GM10248 (cell line): Measurements from ENCODE around the gene ANO7.

Experiments
- CTCF ChIA-PET: fragments of 300-600 bp; sonication (Branson Sonifier 250); formaldehyde crosslinking; extraction: SDS; loops from one replicate; lab custom pipeline; 2021; ENCODE audit warnings: antibody characterized with exemption; lab: Yijun Ruan, JAX
- POLR2A ChIA-PET: fragments of 350-650 bp; sonication (Branson Sonifier 250); formaldehyde crosslinking; extraction: SDS; loops from one replicate; lab custom pipeline; 2020; ENCODE audit warnings: antibody characterized with exemption; lab: Yijun Ruan, JAX
- DNase-seq: peaks from one replicate; pipeline ENCODE4 v3.0.0; 2012; ENCODE audit errors: extremely low spot score
- TF ChIP-seq, protein P1 (sequence below): IDR thresholded peaks from 2 replicates; pipeline ENCODE4 v1.5.1; 2012; ENCODE audit warnings: mild to moderate bottlenecking, low read depth; ENCODE audit errors: extremely low read depth, missing control alignments, control extremely low read depth

ANO7 gene

DNA sequence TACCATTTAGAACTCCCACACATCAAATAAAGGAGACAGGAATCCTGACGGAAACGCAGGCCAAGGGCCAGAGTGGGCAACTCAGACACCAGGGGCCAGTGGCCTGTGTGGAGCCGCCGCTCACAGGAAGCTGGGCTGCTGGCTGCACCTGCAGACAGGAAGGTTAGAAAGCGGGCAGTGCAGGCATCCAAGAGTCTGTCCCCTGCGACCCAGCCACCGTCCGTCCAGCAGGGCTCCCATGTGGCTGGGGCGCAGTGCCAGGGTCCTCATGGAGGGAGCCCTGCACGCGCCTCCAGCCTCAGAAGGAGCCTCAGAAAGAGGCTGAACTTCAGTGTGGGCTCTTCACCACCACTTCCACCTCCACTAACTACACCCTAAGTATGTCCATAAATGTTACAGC, 2.5 kb upstream of the ANO7 start:
- TF ChIP-seq, protein P1, sequence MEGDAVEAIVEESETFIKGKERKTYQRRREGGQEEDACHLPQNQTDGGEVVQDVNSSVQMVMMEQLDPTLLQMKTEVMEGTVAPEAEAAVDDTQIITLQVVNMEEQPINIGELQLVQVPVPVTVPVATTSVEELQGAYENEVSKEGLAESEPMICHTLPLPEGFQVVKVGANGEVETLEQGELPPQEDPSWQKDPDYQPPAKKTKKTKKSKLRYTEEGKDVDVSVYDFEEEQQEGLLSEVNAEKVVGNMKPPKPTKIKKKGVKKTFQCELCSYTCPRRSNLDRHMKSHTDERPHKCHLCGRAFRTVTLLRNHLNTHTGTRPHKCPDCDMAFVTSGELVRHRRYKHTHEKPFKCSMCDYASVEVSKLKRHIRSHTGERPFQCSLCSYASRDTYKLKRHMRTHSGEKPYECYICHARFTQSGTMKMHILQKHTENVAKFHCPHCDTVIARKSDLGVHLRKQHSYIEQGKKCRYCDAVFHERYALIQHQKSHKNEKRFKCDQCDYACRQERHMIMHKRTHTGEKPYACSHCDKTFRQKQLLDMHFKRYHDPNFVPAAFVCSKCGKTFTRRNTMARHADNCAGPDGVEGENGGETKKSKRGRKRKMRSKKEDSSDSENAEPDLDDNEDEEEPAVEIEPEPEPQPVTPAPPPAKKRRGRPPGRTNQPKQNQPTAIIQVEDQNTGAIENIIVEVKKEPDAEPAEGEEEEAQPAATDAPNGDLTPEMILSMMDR = no peak
- ChIA-PET POLR2A (interaction anchor here (0.5 kb wide), 1 partner anchor 8 kb away, joined by 5 read pairs; no protein-coding TSS in a partner anchor), CTCF (no interaction called here)
- DNase-seq = no peak

DNA sequence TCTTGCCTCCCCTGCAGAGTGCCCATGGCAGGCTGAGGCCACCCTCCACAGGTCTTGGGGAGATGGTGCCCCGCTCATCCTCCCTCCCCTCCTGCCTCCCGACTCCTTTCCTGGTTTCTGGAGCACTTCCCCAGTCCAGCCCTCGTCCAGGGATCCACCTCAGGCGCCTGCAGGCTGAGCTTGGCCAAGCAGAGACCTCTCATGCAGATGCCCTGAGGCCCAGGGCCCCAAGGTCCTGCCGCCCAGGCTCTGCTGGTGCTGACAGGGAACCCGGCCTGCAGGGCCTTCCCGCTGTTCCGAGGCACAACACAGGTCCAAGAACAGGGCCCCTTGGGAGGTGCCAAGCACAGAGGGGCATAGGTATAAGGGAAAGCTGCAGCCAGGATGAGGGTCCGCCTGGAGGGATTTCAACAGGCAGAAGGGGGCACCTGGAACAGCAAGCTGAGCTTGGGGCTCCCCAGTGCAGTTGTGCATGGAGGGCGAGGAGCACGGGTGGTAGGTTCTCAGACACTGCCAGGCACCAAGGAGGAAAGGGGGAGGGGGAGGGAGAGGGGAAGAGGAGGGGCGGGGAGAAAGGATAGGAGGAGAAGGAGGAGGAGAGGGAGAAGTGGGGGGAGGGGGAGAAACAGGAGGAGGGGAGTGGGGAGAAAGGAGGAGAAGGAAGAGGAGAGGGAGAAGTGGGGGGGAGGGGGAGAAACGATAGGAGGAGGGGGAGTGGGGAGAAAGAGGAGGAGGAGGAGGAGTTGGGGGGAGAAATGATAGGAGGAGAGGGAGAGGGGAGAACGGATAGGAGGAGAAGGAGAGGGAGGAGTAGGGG, 1.2 kb upstream of the ANO7 start:
- TF ChIP-seq, protein P1 = no peak

DNA sequence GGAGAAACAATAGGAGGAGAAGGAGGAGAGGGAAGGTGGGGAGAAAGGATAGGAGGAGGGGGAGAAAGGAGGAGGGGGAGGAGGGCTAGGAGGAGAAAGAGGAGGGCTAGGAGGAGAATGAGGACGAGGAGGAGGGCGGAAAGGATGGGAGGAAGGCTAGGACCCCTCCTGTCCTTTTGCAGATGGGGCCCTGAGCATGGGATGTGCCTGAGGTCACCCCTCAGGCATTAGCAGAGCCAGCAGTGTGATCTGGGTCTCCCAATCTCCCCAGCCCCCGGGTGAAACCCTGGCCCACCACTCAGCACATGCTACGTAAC, 601 bp upstream of the ANO7 start:
- ChIA-PET CTCF (no interaction called here), POLR2A (no interaction called here)
- DNase-seq = no peak
- TF ChIP-seq, protein P1 = no peak

More for the DNA sequence above, 1.2 kb upstream of the ANO7 start:
- CTCF ChIA-PET = no interaction called here
- no peak for DNase-seq
- POLR2A ChIA-PET = no interaction called here

DNA sequence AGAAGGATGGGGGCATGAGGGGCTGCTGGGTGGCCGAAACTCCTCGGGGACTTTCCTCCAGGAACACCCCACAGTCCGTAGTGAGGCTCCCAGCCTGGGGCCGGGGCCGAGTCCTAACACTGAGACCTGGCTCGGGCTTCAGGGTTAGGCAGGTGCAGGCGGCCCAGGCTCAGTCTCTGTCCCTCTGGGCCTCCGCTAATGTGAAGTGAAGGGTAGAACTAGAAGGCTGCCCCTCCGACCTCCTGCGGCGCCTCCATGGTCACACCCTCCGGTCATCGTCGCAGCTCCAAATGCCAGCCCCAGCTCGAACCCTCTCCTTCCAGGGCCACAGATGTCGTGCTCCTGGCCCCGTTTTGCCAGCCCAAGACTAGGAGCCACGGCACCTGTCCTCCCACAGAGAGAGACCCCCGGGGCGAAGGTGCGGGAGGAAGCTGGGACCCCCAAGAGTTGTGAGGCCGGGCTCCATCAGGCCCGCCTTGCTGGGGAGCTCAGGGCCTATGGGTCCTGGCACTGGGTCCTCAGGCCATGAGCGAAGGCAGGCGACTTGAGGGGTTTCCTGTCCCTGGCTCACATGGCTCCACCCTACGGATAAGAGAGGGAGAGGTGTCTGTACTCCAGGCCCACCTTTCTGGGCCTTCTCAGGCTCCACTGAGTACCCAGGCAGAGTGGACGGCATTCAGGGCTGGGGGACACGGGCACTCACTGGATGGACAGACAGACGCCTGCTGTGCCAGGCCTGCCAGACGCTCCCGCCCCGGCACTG, 797 bp downstream of the ANO7 start:
- ChIA-PET CTCF (interaction anchor here (1.2 kb wide), 1 partner anchor 40 kb away, joined by 3 read pairs; the partner anchor contains the start of gene PASK), POLR2A (no interaction called here)
- TF ChIP-seq, protein P1 = no peak
- DNase-seq = no peak

DNA sequence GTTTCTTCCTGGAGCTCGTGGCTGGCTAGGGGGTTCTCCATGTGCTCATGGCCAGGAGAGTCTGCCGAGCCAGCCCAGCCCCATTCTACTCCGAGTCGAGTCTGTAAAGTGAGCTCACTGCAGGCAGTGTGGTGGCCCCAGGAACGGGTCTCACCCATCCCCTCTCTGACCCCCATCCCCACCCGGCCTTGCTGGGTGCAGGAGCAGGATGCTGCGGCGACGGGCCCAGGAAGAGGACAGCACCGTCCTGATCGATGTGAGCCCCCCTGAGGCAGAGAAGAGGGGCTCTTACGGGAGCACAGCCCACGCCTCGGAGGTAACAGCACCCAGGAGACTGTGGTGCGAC, 1.4 kb downstream of the ANO7 start:
- POLR2A ChIA-PET = no interaction called here
- CTCF ChIA-PET = interaction anchor here (1.2 kb wide), 1 partner anchor 41 kb away, joined by 3 read pairs; the partner anchor contains the start of gene PASK
- DNase-seq = no peak
- TF ChIP-seq, protein P1 = no peak

DNA sequence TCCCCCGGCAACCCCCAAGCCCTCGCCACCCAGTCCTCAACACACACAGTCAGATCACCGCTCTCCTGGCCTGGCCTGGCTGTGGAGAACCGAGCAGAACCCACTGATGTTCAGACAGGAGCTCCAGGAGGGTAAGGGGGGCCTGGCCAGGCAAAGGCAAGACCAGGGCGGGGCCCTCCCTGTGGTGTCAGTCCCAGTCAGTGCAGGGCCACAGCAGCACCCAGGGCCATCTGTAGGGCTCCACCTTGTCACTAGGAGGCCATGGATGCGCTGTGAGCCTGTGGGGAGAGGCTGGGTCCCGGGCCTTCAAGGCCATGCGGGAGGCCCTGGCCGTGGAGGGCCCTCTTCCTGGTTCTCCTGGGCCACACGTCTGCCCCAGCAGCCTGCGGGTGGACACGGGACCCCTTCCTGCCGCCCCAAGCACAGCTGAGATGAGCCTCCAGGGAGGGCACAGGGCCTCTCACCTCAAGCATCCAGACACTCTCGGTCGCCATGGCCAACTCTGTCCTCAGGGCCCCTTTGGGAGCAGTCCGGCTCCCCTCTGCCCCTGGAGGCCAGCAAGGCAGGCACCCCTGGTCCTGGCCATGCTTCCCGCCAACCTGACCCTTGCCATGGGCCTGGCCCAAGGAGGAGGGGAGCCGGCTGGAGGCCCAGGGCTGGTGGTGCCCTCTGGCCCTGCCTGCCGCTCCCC, 2.0 kb downstream of the ANO7 start:
- POLR2A ChIA-PET = no interaction called here
- TF ChIP-seq, protein P1 = no peak
- CTCF ChIA-PET = no interaction called here
- no peak for DNase-seq
